Ishikawa (cell line): ENCODE data around the gene ATG9B.

Experiments used
- CEBPB ChIP-seq: IDR thresholded peaks from 2 replicates; pipeline ENCODE4 v1.6.1; 2012
- EP300 ChIP-seq: IDR thresholded peaks from 2 replicates; pipeline ENCODE4 v1.6.1; 2012; ENCODE audit warnings: borderline replicate concordance
- MAX ChIP-seq: IDR thresholded peaks from 2 replicates; pipeline ENCODE4 v1.6.1; 2012

DNA sequence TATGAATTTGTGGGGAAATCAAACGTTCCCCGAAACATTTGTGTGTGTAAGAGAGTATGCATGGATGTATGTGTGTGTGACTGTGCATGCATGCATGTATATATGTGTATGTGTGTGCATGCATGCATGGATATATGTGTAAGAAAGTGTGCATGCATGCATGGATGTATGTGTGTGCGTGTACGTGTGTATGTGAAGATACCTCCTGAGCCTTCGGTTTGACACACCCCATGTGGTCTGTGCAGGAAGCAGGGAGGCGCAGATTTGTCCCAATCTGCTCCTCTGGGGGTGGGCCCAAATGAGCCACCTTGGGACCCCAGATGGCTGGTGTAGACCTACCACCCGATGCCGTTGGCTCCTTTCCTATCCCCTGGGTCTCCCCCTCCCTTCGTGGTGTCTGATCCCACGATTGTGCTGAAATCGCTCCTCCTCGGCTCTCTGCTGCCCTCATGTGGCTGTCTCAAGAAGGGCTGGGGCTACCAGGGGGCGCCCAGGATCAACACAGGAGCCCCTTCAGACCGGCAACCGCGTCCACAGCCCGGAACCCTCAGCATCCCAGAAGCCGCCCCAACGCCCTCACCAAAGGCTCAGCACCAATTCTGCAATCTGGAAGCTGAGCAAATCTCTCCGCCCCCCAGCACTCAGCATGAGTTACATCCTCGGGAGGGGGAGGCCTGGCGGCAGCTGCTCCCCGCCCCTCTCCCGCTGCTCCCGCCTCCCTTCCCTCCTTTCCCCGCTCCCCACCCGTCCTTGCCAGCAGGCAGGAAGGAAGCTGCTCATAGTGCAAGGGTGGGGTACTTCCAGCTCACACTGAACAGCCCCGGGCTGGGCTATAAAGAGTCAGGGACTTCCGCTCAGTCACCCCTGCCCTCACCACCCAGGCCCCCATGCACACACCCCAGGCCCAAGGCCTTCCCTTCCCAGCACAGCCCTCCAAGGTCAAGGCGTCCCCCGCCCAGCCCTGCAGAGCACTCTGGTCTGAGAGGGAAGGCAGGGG is 35.8 kb downstream of the ATG9B start:
- TF ChIP-seq MAX: no peak
- TF ChIP-seq EP300: no peak
- no peak for TF ChIP-seq CEBPB
